Endothelial cell of umbilical vein (primary cell): ENCODE measurements around the gene NR2E1. TPM values are rescaled to one million over a fixed set of nuclear protein-coding genes. Genes with fewer than 3 reads are reported as not detected.

Experiments
- BruUV-seq: library from RNA; stranded (reverse); fragments of 400-500 nt; replicated peaks from 2 replicates; lab custom pipeline; 2021; lab: Mats Ljungman, UMichigan
- CTCF ChIA-PET: fragments of 300-600, 350-600 bp; sonication (Branson Sonifier 250); formaldehyde crosslinking; loops from one replicate; lab custom pipeline; 2021; ENCODE audit warnings: antibody characterized with exemption, inconsistent platforms; lab: Charles Lee
- POLR2A ChIA-PET: fragments of 300-600, 350-600 bp; sonication (Branson Sonifier 250); formaldehyde crosslinking; loops from one replicate; lab custom pipeline; 2021; ENCODE audit warnings: antibody characterized with exemption, inconsistent platforms; lab: Charles Lee
- DNase-seq: peaks from one replicate; pipeline ENCODE4 v3.0.0-alpha.2; 2011; ENCODE audit warnings: low read depth, low spot score
- FAIRE-seq: peaks from 2 replicates; lab custom pipeline; 2011; peaks lifted over from hg19 to GRCh38; lab: Jason Lieb, UNC
- H2AFZ ChIP-seq: 2 replicates; pipeline ENCODE4 v1.6.0; 2012; ENCODE audit warnings: low read depth, low read length, control low read depth, inconsistent platforms
- H3K27ac ChIP-seq: 2 replicates; pipeline ENCODE4 v1.5.1; 2011; ENCODE audit warnings: low read depth, mild to moderate bottlenecking, control low read depth, low read length, moderate library complexity; ENCODE audit not compliant: insufficient read depth
- H3K27me3 ChIP-seq, 2 experiments: 2 replicates each; pipeline versions ENCODE4 v1.6.0 to v1.6.1; 2011; ENCODE audit warnings: low read length in 2 of 2, mixed read lengths in 1 of 2; ENCODE audit not compliant: control insufficient read depth in 2 of 2, insufficient read depth in 2 of 2
- H3K36me3 ChIP-seq, 2 experiments: 2 replicates in 1 of 2; 3 replicates in 1 of 2; pipeline ENCODE4 v1.5.1; 2011; ENCODE audit warnings: low read length in 2 of 2, mild to moderate bottlenecking in 1 of 2, moderate library complexity in 1 of 2; ENCODE audit not compliant: control insufficient read depth in 2 of 2, insufficient read depth in 2 of 2; ENCODE audit errors: extremely low read depth in 1 of 2
- H3K4me1 ChIP-seq: 3 replicates; pipeline ENCODE4 v1.5.1; 2011; ENCODE audit warnings: mild to moderate bottlenecking, low read length; ENCODE audit not compliant: control insufficient read depth, insufficient read depth; ENCODE audit errors: extremely low read depth
- H3K4me2 ChIP-seq: 2 replicates; pipeline ENCODE4 v1.6.1; 2011; ENCODE audit warnings: low read length, control low read depth, mixed read lengths; ENCODE audit not compliant: insufficient read depth
- H3K4me3 ChIP-seq, 3 experiments: fragments of 200-600 bp in 1 of 3; sonication (generic), shearing (Covaris generic) in 1 of 3; replicated peaks in 1 of 3; 2 replicates each; pipeline ENCODE4 v1.5.1; 2011 to 2016; ENCODE audit warnings: control low read depth in 3 of 3, low read length in 3 of 3, mild to moderate bottlenecking in 2 of 3, inconsistent platforms in 1 of 3, low read depth in 1 of 3, moderate library complexity in 1 of 3; ENCODE audit not compliant: insufficient read depth in 1 of 3
- H3K79me2 ChIP-seq: 2 replicates; pipeline ENCODE4 v1.6.0; 2012; ENCODE audit warnings: low read length, inconsistent platforms; ENCODE audit not compliant: control insufficient read depth, insufficient read depth
- H3K9ac ChIP-seq: replicated peaks from 2 replicates; pipeline ENCODE3; 2011; ENCODE audit warnings: low read length, control low read depth; ENCODE audit not compliant: insufficient read depth; ENCODE audit errors: extremely low read depth
- H3K9me1 ChIP-seq: replicated peaks from 3 replicates; pipeline ENCODE4 v1.6.0; 2011; ENCODE audit warnings: mild to moderate bottlenecking, low read length; ENCODE audit not compliant: control insufficient read depth, insufficient read depth; ENCODE audit errors: extremely low read depth
- H3K9me3 ChIP-seq: replicated peaks from 2 replicates; pipeline ENCODE4 v1.5.1; 2012; ENCODE audit warnings: low read length, inconsistent platforms; ENCODE audit not compliant: control insufficient read depth, insufficient read depth
- H4K20me1 ChIP-seq: replicated peaks from 2 replicates; pipeline ENCODE3; 2011; ENCODE audit warnings: mild to moderate bottlenecking, low read length; ENCODE audit not compliant: control insufficient read depth, insufficient read depth; ENCODE audit errors: extremely low read depth
- CTCF ChIP-seq, 2 donors: IDR thresholded peaks; 1 replicate in 1 of 2; 2 replicates in 1 of 2; pipeline ENCODE4 v1.5.1; 2011; ENCODE audit warnings: low read length in 2 of 2, mild to moderate bottlenecking in 2 of 2, moderate library complexity in 2 of 2, control low read depth in 1 of 2, inconsistent platforms in 1 of 2, low read depth in 1 of 2; ENCODE audit not compliant: insufficient read depth in 1 of 2; ENCODE audit errors: extremely low read depth in 1 of 2
- EZH2 ChIP-seq: IDR thresholded peaks from 2 replicates; pipeline ENCODE4 v1.6.1; 2012; ENCODE audit warnings: borderline replicate concordance, low read depth, mild to moderate bottlenecking, moderate library complexity, low read length, inconsistent platforms; ENCODE audit not compliant: severe bottlenecking
- GATA2 ChIP-seq: IDR thresholded peaks from 2 replicates; pipeline ENCODE4 v1.7.0; 2011; ENCODE audit warnings: low read depth, mild to moderate bottlenecking, moderate library complexity, mixed read lengths, low read length; ENCODE audit not compliant: insufficient read length, insufficient read depth
- MAX ChIP-seq: IDR thresholded peaks from 2 replicates; pipeline ENCODE4 v1.6.1; 2011; ENCODE audit not compliant: insufficient read depth, insufficient read length
- MYC ChIP-seq: IDR thresholded peaks from one replicate; pipeline ENCODE4 v1.6.1; 2011; ENCODE audit warnings: mild to moderate bottlenecking, low read depth, low read length
- POLR2AphosphoS5 ChIP-seq: IDR thresholded peaks from 2 replicates; pipeline ENCODE4 v1.6.1; 2012; ENCODE audit warnings: low read depth, mild to moderate bottlenecking, control low read depth, low read length, moderate library complexity; ENCODE audit not compliant: insufficient read depth
- dilution Hi-C: fragments of 300-500 bp; cut with MboI; formaldehyde crosslinking; loops from one replicate; pipeline ENCODE4 v1.15.0; 2019; ENCODE audit warnings: low sequenced_read_pairs; ENCODE audit not compliant: extremely low pct_ligation_motif_present
- intact Hi-C: fragments of 100-400 bp; cut with micrococcal nuclease; formaldehyde crosslinking; loops from one replicate; pipeline ENCODE4 v1.10.0; 2022
- polyA plus RNA-seq, 4 experiments: library from polyadenylated mRNA; depleted of rRNA in 3 of 4; stranded (reverse) in 3 of 4; unstranded in 1 of 4; fragments of >200 nt; gene quantifications; 2 replicates each; pipeline versions ENCODE4 v1.2.1 to v1.2.3, GENCODE V29; 2011 to 2012; ENCODE audit warnings: missing spikeins in 1 of 4
- total RNA-seq: library from RNA; stranded (reverse); gene quantifications from 2 replicates; pipeline ENCODE4 v1.2.3, GENCODE V29; 2021

The NR2E1 gene
- total and polyA plus RNA-seq, 2 donors (not counting 3 experiments of a cell fraction or from before 2014, with no cell fraction given) = not detected

- CTCF ChIA-PET = interaction anchor here (0.9 to 1.2 kb wide), 2 partner anchors 28 to 47 kb away, joined by 3 to 4 read pairs; no protein-coding TSS in a partner anchor
- H3K27ac ChIP-seq = no peak overlapping the region
- no peak overlapping the region for H3K4me3 ChIP-seq
- dilution Hi-C loops = no loop called here
- H3K79me2 ChIP-seq = no peaks in the 10 kb centered on the region
- H3K9me3 ChIP-seq = no peaks in the 10 kb centered on the region
- peaks cover 92 to 100% of the 10 kb centered on the region in 2 experiments for H3K27me3 ChIP-seq
- TF ChIP-seq EZH2 (no peak), MYC (no peak), CTCF (IDR thresholded peaks at IDR 0.05; ENCODE audit: extremely low read depth in 1 of 2, insufficient read depth in 1 of 2, low read depth in 1 of 2, low read length in 2 of 2) (no peak), POLR2AphosphoS5 (no peak), GATA2 (no peak), MAX (no peak)
- FAIRE-seq (no peak), DNase-seq (no peak)
- POLR2A ChIA-PET = no interaction called here
- H3K36me3 ChIP-seq = no peaks in the 10 kb centered on the region
- H2AFZ ChIP-seq = no peak overlapping the region
- intact Hi-C loops = no loop called here
- no peaks in the 10 kb centered on the region for H3K9me1 ChIP-seq
- H3K4me2 ChIP-seq = no peak overlapping the region
- no peak overlapping the region for H3K9ac ChIP-seq
- H4K20me1 ChIP-seq = no peaks in the 10 kb centered on the region
- peaks cover 4% of the 10 kb centered on the region for H3K4me1 ChIP-seq
- no TSS peak for BruUV-seq
These were observed 4.0 kb upstream of the NR2E1 start for GRCh38 chr6:108161724-108162282.
